H1 (cell line): Measurements from ENCODE around the gene NPL. TPM values are rescaled to one million over a fixed set of nuclear protein-coding genes. Genes with fewer than 3 reads are reported as not detected.

Experiments
- CTCF ChIA-PET: fragments of 300-600 bp; sonication (Branson Sonifier 250); formaldehyde crosslinking; loops from one replicate; lab custom pipeline; 2021; ENCODE audit not compliant: partially characterized antibody; lab: Charles Lee
- POLR2A ChIA-PET: fragments of 300-600 bp; sonication (Branson Sonifier 250); formaldehyde crosslinking; loops from one replicate; lab custom pipeline; 2021; ENCODE audit warnings: inconsistent platforms; ENCODE audit not compliant: partially characterized antibody; lab: Charles Lee
- DNase-seq, 2 experiments: peaks; one replicate each; pipeline versions ENCODE4 v3.0.0 to v3.0.0-alpha.2; 2010 to 2022; ENCODE audit warnings: low spot score in 2 of 2, low read depth in 1 of 2, mixed read lengths in 1 of 2
- FAIRE-seq: peaks from 2 replicates; lab custom pipeline; 2011; peaks lifted over from hg19 to GRCh38; lab: Jason Lieb, UNC
- H2AFZ ChIP-seq: 2 replicates; pipeline ENCODE4 v1.8.1; 2012; ENCODE audit warnings: low read length, inconsistent platforms
- H2AK5ac ChIP-seq: 2 replicates; pipeline ENCODE4 v1.6.1; 2013; ENCODE audit warnings: low read depth, low read length
- H2BK120ac ChIP-seq: replicated peaks from 2 replicates; pipeline ENCODE3; 2013; ENCODE audit warnings: low read depth, low read length, inconsistent platforms
- H2BK12ac ChIP-seq: 2 replicates; pipeline ENCODE4 v1.6.1; 2013; ENCODE audit warnings: low read depth, low read length
- H2BK15ac ChIP-seq: 2 replicates; pipeline ENCODE4 v1.6.1; 2013; ENCODE audit warnings: low read length
- H2BK20ac ChIP-seq: 2 replicates; pipeline ENCODE4 v1.6.1; 2013; ENCODE audit warnings: low read length
- H2BK5ac ChIP-seq: 2 replicates; pipeline ENCODE4 v1.6.1; 2013; ENCODE audit warnings: low read depth, low read length
- H3K14ac ChIP-seq: 2 replicates; pipeline ENCODE4 v1.6.1; 2013; ENCODE audit warnings: inconsistent platforms; ENCODE audit not compliant: insufficient read length
- H3K18ac ChIP-seq: 2 replicates; pipeline ENCODE4 v1.6.1; 2013; ENCODE audit warnings: low read length; ENCODE audit errors: extremely low read depth
- H3K23ac ChIP-seq: 2 replicates; pipeline ENCODE4 v1.6.1; 2013; ENCODE audit warnings: inconsistent platforms; ENCODE audit not compliant: insufficient read length
- H3K23me2 ChIP-seq: 2 replicates; pipeline ENCODE4 v1.6.1; 2013; ENCODE audit warnings: low read depth, low read length
- H3K27ac ChIP-seq: 2 replicates; pipeline ENCODE4 v1.6.1; 2011; ENCODE audit warnings: low read depth, low read length, inconsistent platforms
- H3K27me3 ChIP-seq, 4 experiments: replicated peaks in 1 of 4; 1 replicate in 1 of 4; 2 replicates in 3 of 4; pipeline versions ENCODE4 v1.6.1 to v1.8.1; 2011 to 2013; ENCODE audit warnings: low read length in 3 of 4, mild to moderate bottlenecking in 3 of 4, inconsistent platforms in 2 of 4, mixed read lengths in 2 of 4, moderate library complexity in 1 of 4; ENCODE audit not compliant: control insufficient read depth in 3 of 4, insufficient read depth in 3 of 4; ENCODE audit errors: extremely low read depth in 1 of 4
- H3K36me3 ChIP-seq, 4 experiments: 2 replicates each; pipeline versions ENCODE4 v1.6.1 to v1.8.1; 2011 to 2013; ENCODE audit warnings: mild to moderate bottlenecking in 4 of 4, low read length in 3 of 4, moderate library complexity in 2 of 4, control low read depth in 1 of 4, inconsistent platforms in 1 of 4; ENCODE audit not compliant: insufficient read depth in 4 of 4, control insufficient read depth in 2 of 4
- H3K4ac ChIP-seq: replicated peaks from 2 replicates; pipeline ENCODE3; 2013; ENCODE audit warnings: low read length, low read depth, mixed read lengths, inconsistent platforms; ENCODE audit not compliant: insufficient read length
- H3K4me1 ChIP-seq, 4 experiments: replicated peaks in 1 of 4; 1 replicate in 1 of 4; 2 replicates in 3 of 4; pipeline versions ENCODE4 v1.6.1 to v1.8.1; 2011 to 2013; ENCODE audit warnings: low read length in 3 of 4, inconsistent platforms in 2 of 4, mixed read lengths in 1 of 4; ENCODE audit not compliant: insufficient read depth in 4 of 4, control insufficient read depth in 3 of 4
- H3K4me2 ChIP-seq, 2 experiments: 2 replicates each; pipeline versions ENCODE4 v1.6.1 to v1.8.1; 2011 to 2013; ENCODE audit warnings: low read depth in 2 of 2, low read length in 2 of 2, control low read depth in 1 of 2, inconsistent platforms in 1 of 2, mild to moderate bottlenecking in 1 of 2; ENCODE audit not compliant: insufficient read depth in 1 of 2
- H3K4me3 ChIP-seq, 4 experiments: fragments of 200-600, 300-600 bp in 1 of 4; sonication (generic), shearing (Covaris generic), sonication (Bioruptor Twin) in 1 of 4; 2 replicates each; pipeline versions ENCODE4 v1.5.1 to v1.8.1; 2011 to 2016; ENCODE audit warnings: low read length in 4 of 4, low read depth in 3 of 4, control low read depth in 2 of 4, inconsistent platforms in 2 of 4, mild to moderate bottlenecking in 2 of 4, mixed read lengths in 1 of 4, moderate library complexity in 1 of 4; ENCODE audit not compliant: insufficient read depth in 2 of 4; ENCODE audit errors: extremely low read depth in 1 of 4
- H3K56ac ChIP-seq: replicated peaks from 2 replicates; pipeline ENCODE3; 2013; ENCODE audit warnings: low read depth, mild to moderate bottlenecking, mixed read lengths, low read length, inconsistent platforms; ENCODE audit not compliant: insufficient read length
- H3K79me1 ChIP-seq: 2 replicates; pipeline ENCODE4 v1.6.1; 2013; ENCODE audit warnings: low read depth, low read length, control low read depth
- H3K79me2 ChIP-seq, 2 experiments: 2 replicates each; pipeline versions ENCODE4 v1.6.1 to v1.8.1; 2012 to 2013; ENCODE audit warnings: low read length in 2 of 2, mild to moderate bottlenecking in 2 of 2, inconsistent platforms in 1 of 2; ENCODE audit not compliant: insufficient read depth in 2 of 2, control insufficient read depth in 1 of 2
- H3K9ac ChIP-seq, 4 experiments: replicated peaks in 1 of 4; 1 replicate in 1 of 4; 2 replicates in 3 of 4; pipeline versions ENCODE4 v1.6.1 to v1.8.1; 2011 to 2013; ENCODE audit warnings: low read depth in 3 of 4, low read length in 3 of 4, control low read depth in 2 of 4, mild to moderate bottlenecking in 2 of 4, moderate library complexity in 2 of 4, inconsistent platforms in 1 of 4; ENCODE audit errors: extremely low read depth in 1 of 4
- H3K9me3 ChIP-seq, 2 experiments: 2 replicates each; pipeline versions ENCODE4 v1.6.1 to v1.8.1; 2012 to 2013; ENCODE audit warnings: mild to moderate bottlenecking in 2 of 2, moderate library complexity in 2 of 2, control low read depth in 1 of 2, inconsistent platforms in 1 of 2, low read depth in 1 of 2, low read length in 1 of 2, mixed read lengths in 1 of 2; ENCODE audit not compliant: insufficient read depth in 2 of 2
- H4K20me1 ChIP-seq, 2 experiments: replicated peaks in 1 of 2; 2 replicates each; pipeline versions ENCODE3 to v1.8.1; 2011 to 2013; ENCODE audit warnings: inconsistent platforms in 2 of 2, low read length in 2 of 2, mild to moderate bottlenecking in 1 of 2; ENCODE audit not compliant: insufficient read depth in 2 of 2, control insufficient read depth in 1 of 2
- H4K5ac ChIP-seq: 2 replicates; pipeline ENCODE4 v1.6.1; 2013; ENCODE audit warnings: low read length, low read depth, mixed read lengths, inconsistent platforms; ENCODE audit not compliant: insufficient read length
- H4K8ac ChIP-seq: 2 replicates; pipeline ENCODE4 v1.8.0; 2013; ENCODE audit warnings: mild to moderate bottlenecking, moderate library complexity, low read length, inconsistent platforms; ENCODE audit not compliant: insufficient read depth; ENCODE audit errors: extremely low read depth
- H4K91ac ChIP-seq: replicated peaks from 2 replicates; pipeline ENCODE3; 2013; ENCODE audit warnings: low read length, mixed read lengths, inconsistent platforms; ENCODE audit not compliant: insufficient read length
- CHD2 ChIP-seq: IDR thresholded peaks from 2 replicates; pipeline ENCODE4 v1.6.1; 2012; ENCODE audit warnings: low read length, improper control_type of control experiment
- CTCF ChIP-seq, 3 experiments: IDR thresholded peaks; 1 replicate in 2 of 3; 2 replicates in 1 of 3; pipeline versions ENCODE4 v1.5.1 to v1.6.1; 2011; ENCODE audit warnings: low read length in 3 of 3, mild to moderate bottlenecking in 3 of 3, inconsistent platforms in 2 of 3, low read depth in 1 of 3, moderate library complexity in 1 of 3; ENCODE audit not compliant: insufficient read depth in 1 of 3; ENCODE audit errors: control extremely low read depth in 1 of 3
- E2F6 ChIP-seq: IDR thresholded peaks from 2 replicates; pipeline ENCODE4 v1.6.1; 2012; ENCODE audit warnings: inconsistent platforms
- FOSL1 ChIP-seq: IDR thresholded peaks from 2 replicates; pipeline ENCODE4 v1.6.1; 2011; ENCODE audit warnings: mild to moderate bottlenecking, low read depth, low read length, moderate library complexity; ENCODE audit not compliant: insufficient read depth
- GABPA ChIP-seq: IDR thresholded peaks from 2 replicates; pipeline ENCODE4 v1.6.1; 2011; ENCODE audit warnings: mild to moderate bottlenecking, low read length, moderate library complexity, borderline replicate concordance; ENCODE audit not compliant: insufficient read depth
- KDM4A ChIP-seq: IDR thresholded peaks from one replicate; pipeline ENCODE4 v1.7.1; 2012; ENCODE audit warnings: low read depth, mild to moderate bottlenecking, moderate library complexity, low read length, inconsistent platforms; ENCODE audit not compliant: severe bottlenecking
- PHF8 ChIP-seq: fragments of 200-600 bp; sonication (generic); conservative IDR thresholded peaks from 2 replicates; pipeline ENCODE4 v1.7.1; 2012; ENCODE audit warnings: low read depth, mild to moderate bottlenecking, inconsistent platforms, low read length, moderate library complexity
- RXRA ChIP-seq: IDR thresholded peaks from 2 replicates; pipeline ENCODE4 v1.6.1; 2011; ENCODE audit warnings: low read depth, mild to moderate bottlenecking, low read length, moderate library complexity; ENCODE audit not compliant: insufficient read depth
- SP4 ChIP-seq: IDR thresholded peaks from 2 replicates; pipeline ENCODE4 v1.6.1; 2012; ENCODE audit warnings: low read length, inconsistent platforms
- WGBS, 2 experiments: shearing (Covaris generic) in 1 of 2; methylation state at CpG; one replicate each; pipeline versions ENCODE4 v1.1.6 to v1.1.7; 2013 to 2015; ENCODE audit warnings: low lambda C conversion rate in 2 of 2, mixed read lengths in 2 of 2, inconsistent platforms in 1 of 2, low coverage in 1 of 2, missing lambda C conversion rate in 1 of 2; ENCODE audit not compliant: insufficient replicate concordance in 2 of 2, insufficient coverage in 1 of 2, insufficient read length in 1 of 2; ENCODE audit errors: extremely low coverage in 1 of 2, missing lambda C conversion rate in 1 of 2; 5-methylcytosine and 5-hydroxymethylcytosine counted together
- polyA plus RNA-seq, 7 experiments: library from polyadenylated mRNA; depleted of rRNA in 3 of 7; stranded (reverse) in 5 of 7; unstranded in 2 of 7; fragments of >200 nt in 5 of 7; fragments of 200-250 nt in 2 of 7; gene quantifications; 1 replicate in 5 of 7; 2 replicates in 1 of 7; 4 replicates in 1 of 7; pipeline versions ENCODE4 v1.2.1 to v1.2.3, GENCODE V29; 2011 to 2013; ENCODE audit warnings: missing spikeins in 2 of 7, mixed read lengths in 2 of 7
- total RNA-seq: library from RNA; stranded (reverse); fragmentation: NEBNext Ultra II Directional; extraction: Animal tissue kit (Norgen Biotek cat#: 25700); gene quantifications from 2 replicates; pipeline ENCODE4 v1.2.1, GENCODE V29; 2021

NPL gene
- total and polyA plus RNA-seq, 2 of the 8 experiments (the other 6 are each of a cell fraction or from before 2014, with no cell fraction given), result 2.2 to 4.4 TPM

GRCh38 chr1:182829285-182829932 is 39.8 kb downstream of the NPL start:
- no peaks in the 10 kb centered on the region for H3K27me3 ChIP-seq
- no peaks in the 10 kb centered on the region for H3K4me1 ChIP-seq
- no peak overlapping the region for H2BK12ac ChIP-seq
- H4K8ac ChIP-seq, result no peak overlapping the region
- no peaks in the 10 kb centered on the region for H3K9me3 ChIP-seq
- no peaks in the 10 kb centered on the region for H3K23me2 ChIP-seq
- FAIRE-seq (no peak), DNase-seq (no peak)
- H2AFZ ChIP-seq, result no peak overlapping the region
- no peaks in the 10 kb centered on the region for H3K79me2 ChIP-seq
- no peak overlapping the region for H3K4me3 ChIP-seq
- H3K4ac ChIP-seq, result no peak overlapping the region
- no peak overlapping the region for H2BK20ac ChIP-seq
- 87% methylated on average over 5 of the region's 5 CpGs; no CpG with 5 or more reads in 1 of the 2 experiments for WGBS, 2 experiments
- no peak overlapping the region for H3K18ac ChIP-seq
- H4K91ac ChIP-seq, result no peak overlapping the region
- POLR2A ChIA-PET, result interaction anchor here (0.5 to 4.5 kb wide), 2 partner anchors 10 to 27 kb away, joined by 3 to 32 read pairs; partner anchors contain the start of gene DHX9
- H3K4me2 ChIP-seq, result no peak overlapping the region
- H3K14ac ChIP-seq, result no peak overlapping the region
- H3K23ac ChIP-seq, result no peak overlapping the region
- CTCF ChIA-PET, result no interaction called here
- no peak overlapping the region for H2AK5ac ChIP-seq
- H3K36me3 ChIP-seq, result no peaks in the 10 kb centered on the region
- H4K5ac ChIP-seq, result no peak overlapping the region
- no peaks in the 10 kb centered on the region for H4K20me1 ChIP-seq
- H3K27ac ChIP-seq, result no peak overlapping the region
- no peak overlapping the region for H3K56ac ChIP-seq
- no peak overlapping the region for H3K9ac ChIP-seq
- H2BK15ac ChIP-seq, result no peak overlapping the region
- no peak overlapping the region for H2BK120ac ChIP-seq
- no peaks in the 10 kb centered on the region for H3K79me1 ChIP-seq
- H2BK5ac ChIP-seq, result no peak overlapping the region
- TF ChIP-seq SP4 (no peak), E2F6 (no peak), RXRA (no peak), CTCF (IDR thresholded peaks at IDR 0.05; ENCODE audit: control extremely low read depth in 1 of 3, insufficient read depth in 1 of 3, low read depth in 1 of 3, low read length in 3 of 3) (no peak), PHF8 (no peak), CHD2 (no peak), KDM4A (no peak), GABPA (no peak), FOSL1 (no peak)
